Left forelimb (tissue), 1 donor: ENCODE results near the gene NAT16.
"Not testable (repeated sequence)": the region's sequence is repeated elsewhere in the genome, so short reads cannot be mapped to it uniquely, and the experiment has no call there.

Source experiments
- DNase-seq: peaks from one replicate; pipeline ENCODE4 v3.0.0-alpha.2; 2018; ENCODE audit warnings: low spot score

The NAT16 gene

DNA sequence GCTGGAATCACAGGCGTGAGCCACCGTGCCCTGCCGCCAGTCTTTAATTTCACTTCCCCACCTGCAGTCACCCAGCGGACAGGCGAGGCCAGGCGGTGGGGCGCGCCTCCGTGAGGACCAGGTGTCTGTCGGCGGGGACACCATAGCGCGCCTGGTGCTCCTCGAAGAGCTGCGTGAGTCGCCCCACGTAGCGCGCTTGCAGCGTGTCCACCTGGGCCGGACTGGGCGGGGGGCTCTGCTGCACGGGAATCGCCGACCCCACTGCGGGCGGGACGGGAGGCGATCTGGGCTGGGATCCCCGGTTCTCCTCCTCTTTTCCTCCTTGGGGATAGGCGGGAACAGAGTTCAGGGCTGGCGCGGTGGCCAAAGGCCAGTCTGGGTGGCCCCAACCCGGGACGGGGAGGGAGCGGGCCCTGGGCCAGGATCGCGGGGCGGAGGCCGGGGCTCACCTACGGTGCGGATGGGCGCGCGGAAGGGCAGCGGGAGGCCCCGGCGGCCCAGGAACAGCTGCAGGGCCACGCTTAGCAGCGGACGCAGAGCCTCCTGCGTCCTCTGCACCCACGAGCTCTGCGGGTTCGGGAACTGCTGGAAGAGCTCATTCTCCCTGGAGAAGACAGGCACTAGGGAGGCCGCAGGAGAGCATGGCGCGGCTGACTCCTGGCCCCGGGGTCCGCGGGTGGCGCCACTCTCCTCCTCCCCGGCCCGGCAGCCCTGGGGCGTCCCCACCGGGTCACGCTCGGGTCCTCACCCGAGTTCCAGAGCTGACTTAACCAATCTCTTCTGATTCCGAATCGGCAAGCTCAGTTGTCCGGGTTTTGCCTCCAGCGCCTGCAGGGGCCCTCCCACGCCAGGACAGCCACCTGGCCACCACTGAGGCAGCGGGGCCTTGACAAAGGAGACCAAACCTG, 21.9 kb upstream of the NAT16 start:
- no peak for DNase-seq

DNA sequence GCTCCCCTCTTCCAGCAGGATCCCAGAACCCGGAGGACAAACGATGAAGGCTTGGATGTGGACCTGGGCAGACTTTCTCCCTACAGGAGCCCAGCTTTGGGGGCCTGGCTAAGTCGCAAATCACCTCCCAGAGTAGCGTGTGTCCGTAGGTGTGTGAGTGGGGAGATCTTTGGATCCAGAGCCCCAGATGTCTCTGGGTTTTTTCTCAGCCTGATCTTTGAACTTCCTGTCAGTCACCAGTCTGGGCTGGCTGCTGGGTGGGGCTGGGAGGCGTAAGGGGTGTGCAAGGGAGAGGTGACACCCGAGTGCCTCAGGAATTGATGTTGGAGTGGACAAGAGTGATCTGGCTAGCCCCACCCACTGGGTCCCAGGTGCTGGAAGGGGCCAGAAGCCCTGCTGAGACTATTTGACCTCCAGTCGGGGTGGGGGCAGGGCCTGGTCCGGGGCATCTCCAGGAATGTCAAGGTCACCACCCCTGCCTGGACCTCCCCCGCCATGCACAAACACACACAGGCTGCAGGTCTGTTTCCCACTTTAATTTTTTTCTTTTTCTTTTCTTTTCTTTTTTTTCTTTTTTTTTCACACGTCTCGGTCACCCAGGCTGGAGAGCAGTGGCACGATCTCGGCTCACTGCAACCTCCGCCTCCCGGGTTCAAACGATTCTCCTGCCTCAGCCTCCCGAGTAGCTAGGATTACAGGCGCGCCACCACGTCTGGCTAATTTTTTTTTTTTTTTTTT, 20.9 kb upstream of the NAT16 start, which contains the start of gene MOGAT3:
Gene MOGAT3 (minus strand): TSS at position 175 of the 738 bp plus-strand sequence. CDS start 182 bp downstream, outside the sequence.
- DNase-seq, result no peak

DNA sequence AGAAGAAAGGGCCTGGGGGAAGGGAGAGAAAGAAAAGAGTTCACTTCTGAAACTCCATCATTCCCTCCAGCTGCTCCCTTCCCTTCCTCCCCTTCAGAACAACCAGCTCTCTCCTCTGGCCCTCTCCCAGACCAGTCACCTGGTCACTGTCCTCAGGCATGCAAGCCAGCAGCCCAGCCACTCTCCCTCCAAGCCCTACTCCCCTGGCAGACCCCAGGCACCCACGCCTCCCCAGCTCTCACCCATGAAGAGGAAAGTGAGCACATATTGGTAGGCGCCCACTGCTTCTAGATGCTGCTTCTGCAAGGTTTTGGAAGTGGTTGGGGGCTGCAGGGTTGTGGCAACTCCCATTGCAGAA, 20.4 kb upstream of the NAT16 start:
- DNase-seq, result no peak

DNA sequence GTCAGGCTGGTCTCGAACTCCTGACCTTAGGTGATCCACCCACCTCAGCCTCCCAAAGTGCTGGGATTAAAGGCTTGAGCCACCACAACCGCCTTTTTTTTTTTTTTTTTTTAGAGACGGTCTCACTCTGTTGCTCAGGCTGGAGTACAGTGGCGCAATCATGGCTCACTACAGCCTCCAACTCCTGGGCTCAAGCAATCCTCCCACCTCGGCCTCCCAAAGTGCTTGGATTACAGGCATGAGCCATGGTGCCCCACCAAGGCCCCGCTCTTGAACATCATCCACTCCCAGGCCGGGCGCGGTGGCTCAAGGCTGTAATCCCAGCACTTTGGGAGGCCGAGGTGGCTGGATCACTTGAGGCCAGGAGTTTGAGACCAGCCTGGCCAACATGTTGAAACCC, 19.4 kb upstream of the NAT16 start:
- not testable (repeated sequence) for DNase-seq

DNA sequence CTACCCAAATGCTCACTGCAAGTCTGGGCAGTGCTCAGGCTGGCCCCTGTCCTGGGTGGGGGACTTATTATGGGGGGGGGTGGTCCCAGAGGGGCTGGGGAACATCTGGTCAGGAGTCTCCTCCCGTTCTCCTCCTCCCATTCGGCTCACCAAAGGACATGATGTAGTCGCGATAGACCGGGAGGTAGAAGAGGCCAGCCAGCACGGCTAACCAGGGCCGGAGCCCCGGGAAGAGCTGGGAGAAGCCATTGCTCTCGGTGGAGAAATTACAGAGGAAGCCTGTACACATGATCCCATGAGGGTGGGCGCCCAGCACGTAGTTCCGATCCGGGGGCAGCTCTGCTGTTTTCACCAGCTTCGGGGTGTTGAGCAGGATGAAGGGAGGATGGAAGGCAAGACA, 18.4 kb upstream of the NAT16 start:
- no peak for DNase-seq

DNA sequence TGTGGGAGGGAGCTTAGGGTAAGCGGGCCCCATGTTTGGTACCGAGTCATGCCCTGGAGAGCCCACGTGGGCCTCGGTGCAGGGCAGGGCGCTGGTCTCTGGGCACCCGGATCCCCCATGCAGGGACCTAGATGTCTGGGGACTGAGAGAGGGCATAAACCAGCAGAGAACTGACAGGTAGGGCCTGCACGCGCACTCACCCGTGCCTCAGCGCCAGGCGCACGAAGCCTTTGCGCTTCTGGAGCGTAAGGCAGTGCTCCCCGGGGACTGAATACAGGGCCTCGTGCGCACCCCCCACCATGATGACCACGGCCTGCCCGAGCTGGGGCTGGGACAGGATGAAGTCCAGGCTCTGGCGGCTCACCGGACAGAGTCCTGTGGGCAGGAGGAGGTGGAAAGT, 17.9 kb upstream of the NAT16 start:
- DNase-seq, result no peak

DNA sequence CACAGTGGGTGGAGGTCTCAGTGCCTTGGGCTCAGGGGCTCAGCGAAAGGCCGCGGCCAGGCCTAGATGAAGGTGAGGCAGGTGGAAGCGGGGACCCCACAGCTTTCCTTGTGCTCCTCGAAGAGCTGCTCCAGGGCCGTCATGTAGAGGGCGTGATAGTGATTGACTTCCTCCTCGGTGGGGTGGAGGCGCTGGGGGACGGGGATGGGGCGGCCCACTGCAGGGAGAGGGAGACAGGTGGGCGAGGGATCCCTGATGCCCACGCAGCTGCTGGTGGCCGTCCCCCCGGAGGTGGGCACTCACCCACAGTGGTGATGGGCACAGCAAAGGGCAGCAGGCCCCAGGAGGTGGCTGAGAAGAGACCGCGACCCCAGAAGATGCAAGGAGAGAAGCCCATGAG, 15.8 kb upstream of the NAT16 start:
- DNase-seq, result no peak

DNA sequence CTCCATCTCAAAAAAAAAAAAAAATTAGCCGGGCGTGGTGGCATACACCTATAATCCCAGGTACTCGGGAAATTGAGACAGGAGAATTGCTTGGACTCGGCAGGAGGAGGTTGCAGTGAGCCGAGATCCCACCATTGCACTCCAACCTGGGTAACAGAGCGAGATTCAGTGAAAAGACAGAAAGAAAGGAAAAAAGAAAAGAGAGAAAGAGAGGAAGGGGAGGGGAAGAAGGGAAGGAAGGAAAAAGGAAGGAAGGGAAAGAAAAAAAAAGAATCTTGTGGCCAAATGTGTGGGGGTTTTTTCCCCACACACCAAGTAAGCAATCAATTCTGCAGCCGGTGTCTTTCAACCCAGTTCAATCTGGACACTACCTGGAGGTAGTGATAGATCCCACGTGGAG, 9.0 kb upstream of the NAT16 start:
- no peak for DNase-seq

DNA sequence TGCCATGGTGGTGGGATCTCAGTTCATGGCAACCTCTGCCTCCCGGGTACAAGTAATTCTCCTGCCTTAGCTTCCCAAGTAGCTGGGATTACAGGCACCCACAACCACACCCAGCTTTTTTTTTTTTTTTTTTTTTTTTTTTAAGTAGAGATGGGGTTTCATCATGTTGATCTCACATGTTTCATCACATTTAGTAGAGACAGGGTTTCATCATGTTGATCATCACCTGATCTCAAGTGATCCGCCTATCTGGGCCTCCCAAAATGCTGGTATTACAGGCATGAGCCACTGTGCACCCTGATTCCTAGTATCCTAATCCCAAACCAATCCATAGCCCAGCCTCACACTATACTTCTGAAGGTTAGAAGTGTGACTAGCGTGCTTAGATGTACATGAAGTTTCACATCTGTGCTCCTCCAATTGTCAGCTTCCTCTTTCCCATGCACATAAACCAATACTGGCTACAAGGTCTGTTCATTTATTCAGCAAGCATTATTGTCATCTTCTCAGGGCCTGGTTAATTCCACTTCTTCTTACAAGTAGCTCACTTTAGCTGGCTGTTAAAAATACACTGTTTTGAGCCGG, 6.8 kb upstream of the NAT16 start:
- no peak for DNase-seq

DNA sequence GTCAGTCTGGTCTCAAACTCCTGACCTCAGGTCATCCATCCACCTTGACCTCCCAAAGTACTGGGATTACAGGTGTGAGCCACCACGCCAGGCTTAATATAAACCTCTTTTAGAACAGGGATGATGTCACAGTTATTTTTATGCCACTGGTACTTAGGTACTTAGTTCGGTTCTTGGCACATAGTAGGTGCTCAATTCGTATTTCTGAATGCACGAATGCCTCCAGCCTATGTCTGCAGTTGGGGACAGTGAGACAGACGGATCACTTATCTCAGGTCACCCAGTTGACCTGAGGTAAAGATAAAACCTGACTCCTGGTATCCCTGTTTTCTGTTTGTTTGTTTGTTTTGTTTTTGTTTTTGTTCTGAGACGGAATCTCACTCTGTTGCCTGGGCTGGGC, 6.1 kb upstream of the NAT16 start:
- DNase-seq, result no peak

DNA sequence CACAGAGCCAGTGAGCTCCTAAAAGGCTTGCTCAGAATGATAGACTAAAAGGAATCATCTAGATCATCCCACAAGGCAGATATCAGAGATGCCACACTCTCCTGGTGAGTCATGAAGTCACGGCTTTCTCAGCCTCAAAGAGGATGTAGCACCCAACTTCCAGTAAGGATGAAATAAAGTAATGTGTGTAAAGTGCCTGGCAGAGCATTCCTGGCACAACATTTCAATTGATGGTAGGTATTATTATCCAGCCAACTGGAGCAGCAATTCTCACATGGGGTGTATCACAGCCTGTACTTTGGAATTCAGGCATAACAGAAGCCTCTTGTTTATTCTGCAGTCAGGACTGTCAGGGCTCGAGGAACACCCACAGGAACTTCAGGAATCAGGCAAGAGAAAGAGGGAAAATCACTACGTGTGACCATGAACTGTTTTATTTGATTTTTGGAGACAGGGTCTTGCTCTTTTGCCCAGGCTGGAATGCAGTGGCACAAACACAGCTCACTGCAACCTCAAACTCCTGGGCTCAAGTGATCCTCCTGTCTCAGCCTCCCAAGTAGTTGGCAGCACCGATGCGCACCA, 5.3 kb upstream of the NAT16 start:
- no peak for DNase-seq

DNA sequence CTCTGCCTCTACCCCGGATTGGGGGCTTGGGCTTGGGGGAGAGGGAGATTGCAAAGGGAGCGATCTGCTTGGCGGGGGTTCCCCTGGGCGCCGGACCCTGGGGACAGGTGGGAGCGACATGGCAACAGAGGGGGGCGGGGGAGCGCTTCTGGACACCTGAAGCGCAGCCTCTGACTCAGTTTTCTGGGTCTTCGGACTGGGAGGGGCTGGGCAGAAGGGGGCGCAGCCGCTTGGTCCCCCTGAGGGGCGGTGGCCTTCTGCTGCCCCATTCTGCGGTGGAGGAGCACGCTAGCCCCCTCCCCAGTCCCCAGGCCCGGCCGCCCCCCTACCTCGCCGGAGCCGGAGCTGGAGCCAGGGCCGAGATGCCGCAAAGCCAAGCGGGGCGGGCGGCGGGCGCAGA, 380 bp downstream of the NAT16 start:
- no peak for DNase-seq

DNA sequence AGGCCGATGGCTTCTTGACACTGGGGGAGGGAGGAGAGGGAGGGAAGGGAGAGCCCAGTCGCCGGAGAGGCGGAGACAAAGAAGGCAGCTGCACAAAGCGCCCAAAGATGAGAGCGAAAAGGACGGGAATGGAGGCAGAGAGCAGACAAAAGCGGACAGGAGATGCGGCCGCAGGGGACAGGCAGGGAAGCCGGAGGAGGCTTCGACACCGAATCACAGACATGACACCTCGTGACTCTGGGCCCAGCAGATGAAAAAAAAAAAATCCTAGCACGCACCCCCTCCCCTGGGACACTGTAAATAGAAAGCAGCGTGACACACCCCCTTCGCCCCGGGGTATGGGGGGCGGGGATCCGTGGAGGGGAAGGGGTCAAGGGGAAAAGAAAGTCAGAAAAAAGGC, 976 bp downstream of the NAT16 start:
- DNase-seq, result no peak

DNA sequence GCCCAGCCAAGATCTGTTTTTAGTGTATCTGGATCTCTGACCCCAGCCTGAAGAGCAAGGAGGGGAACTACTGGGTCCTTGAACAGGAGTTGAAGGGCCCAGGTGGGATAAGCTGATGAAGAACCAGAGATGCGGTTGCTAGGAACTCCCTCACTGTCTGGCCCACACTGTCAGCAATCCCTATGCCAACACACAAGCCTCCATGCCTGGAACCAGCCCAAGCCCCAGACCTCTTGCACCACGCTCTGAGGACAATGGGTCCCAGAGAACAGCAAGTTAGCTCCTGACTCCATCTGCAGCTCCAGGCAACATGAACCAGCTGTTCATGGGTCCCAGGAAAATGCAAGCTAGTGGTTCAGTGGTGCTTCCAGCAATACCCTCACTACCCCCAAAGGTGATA, 2.4 kb downstream of the NAT16 start:
- no peak for DNase-seq

DNA sequence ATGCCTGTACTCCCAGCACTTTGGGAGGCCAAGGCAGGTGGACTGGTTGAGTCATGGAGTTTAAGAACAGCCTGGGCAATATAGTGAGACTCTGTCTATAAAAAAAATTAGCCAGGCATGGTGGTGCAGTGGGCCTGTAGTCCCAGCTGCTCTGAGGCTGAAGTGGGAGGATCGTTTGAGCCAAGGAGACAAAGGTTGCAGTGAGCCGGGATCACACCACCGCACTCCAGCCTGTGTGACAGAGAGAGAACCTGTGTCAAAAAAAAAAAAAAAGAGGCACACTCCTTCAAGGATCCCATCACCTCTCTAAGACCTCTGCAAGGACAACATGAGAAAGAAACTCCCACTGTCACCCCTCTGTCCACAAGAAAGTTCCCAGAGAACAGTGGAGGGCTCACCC, 4.4 kb downstream of the NAT16 start:
- no peak for DNase-seq

DNA sequence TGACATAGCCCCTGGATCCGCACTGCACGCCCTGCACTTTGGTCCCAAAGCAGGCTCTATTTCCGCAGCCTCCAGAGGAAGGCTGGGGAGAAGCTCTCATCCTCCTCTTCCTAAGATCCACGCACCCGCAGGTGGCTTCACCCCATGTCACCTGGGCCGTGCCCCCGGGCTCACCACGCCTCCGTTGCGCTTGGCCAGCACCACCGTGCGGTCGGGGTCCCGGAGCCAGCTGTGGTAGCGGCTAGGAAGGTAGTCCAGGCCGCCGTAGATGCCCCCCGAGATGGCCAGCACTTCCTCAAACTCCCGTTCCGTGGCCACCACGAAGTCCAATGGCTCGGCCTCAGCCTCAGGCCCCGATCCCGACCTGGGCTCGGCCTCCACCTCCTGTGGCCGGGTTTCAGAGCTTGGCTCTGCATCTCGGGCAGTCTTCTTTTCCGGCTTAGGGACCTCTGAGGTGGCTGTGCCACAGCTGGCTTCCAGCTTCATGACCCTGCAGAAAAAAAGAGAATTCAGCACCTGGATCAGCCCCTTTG, 5.7 kb downstream of the NAT16 start:
- no peak for DNase-seq

DNA sequence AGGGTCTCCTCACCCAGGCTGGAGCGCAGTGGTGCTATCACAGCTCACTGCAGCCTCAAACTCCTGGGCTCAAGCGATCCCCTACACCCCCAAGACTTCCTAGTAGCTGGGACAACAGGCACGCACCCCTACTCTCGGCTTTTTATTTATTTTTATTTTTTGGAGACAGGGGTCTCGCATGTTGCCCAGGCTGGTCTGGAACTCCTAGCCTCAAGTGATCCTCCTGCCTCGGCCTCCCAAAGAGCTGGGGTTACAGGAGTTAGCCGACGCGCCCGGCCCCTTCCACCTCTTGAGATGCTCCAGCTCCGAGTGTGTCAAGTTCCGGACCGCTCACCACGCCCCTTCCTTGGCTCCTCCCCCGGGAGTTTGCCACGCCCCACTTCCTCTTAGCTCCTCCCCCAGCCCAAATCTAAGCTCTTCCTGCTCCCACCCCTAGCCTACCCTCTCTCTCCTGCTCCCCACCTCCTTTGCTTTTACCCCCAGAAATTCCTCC, 6.3 kb downstream of the NAT16 start:
- DNase-seq, result no peak

DNA sequence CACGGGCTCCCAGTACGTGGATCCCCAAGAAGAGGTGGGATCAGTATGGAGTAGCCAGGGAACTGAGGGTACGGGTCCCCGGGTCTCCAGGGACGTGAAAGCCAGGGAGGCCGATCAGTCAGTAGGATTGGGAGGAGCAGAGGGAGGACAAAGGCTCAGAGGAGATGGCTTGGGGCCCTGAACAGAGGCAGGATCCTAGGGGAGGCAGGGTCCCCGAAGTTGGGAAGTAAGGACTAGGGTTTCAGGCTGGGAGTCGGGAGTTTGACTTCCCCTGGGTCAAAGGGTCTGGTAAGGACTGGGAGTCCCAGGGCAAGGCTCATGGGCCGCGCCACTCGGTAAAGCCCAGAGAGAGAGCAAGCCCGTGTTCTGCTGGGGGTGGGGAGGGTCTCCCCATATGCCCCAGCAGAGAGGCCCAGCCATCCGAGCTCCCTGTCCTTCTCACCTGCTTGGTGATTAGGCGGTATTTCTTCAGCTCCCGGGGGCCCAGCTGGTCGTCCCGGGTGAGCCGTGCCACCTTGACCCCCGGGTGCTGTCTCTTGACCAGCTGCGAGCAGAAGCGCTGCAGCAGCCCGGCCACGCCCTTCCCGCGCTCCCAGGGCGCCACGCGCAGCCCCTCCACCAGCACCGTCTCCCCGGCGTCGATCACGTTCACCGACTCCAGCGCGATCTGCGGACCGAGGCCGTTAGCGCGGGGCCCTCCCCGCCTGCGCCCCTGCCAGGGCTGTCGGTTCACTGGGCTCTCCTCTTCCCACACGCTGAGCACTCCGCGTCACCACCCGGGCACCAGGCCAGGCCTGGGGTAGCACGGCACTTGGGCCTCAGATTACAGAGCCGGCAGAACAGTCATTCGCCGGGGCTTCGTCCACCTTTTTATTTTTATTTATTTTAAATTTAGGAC, 7.0 kb downstream of the NAT16 start:
- DNase-seq, result no peak

DNA sequence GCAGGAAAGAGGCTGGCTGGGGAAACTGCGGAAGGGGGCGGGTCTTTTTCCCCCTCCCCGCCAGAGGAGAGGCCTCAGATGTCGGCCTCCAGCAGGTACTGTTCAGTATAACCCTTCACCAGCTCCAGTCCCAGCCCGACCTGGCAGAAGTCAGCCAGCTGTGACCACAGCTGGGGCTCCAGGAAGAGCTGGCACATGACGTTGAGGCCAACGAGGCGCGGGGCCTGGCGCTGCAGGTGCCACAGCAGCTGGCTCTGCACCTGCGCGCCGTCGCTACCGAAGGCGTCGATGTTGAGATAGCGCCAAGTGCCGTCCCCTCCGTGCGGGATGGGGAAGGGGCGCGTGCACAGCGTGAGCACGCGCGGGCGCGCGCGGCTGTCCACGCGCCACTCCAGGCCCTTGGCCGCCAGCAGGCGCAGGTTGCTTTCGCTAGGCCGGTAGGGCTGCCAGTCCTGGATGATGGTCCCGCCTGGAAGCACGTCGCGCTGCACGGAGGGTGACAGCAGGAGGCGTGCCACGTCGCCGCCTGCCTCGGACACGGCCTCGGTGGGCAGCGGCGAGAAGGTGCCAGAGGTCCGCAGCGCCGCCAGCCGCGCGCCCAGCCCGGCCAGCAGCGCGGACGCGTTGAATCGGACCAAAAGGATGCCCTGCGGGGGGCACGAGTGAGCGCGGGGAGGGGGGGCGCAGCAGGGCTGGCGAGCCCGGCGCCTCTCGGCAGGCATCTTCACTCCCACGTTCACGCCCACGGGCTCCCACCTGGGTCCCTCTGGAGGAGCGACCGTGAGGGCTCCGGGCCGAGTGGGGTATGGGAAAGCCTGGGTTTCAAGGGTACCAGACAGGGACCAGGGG, 7.9 kb downstream of the NAT16 start:
- no peak for DNase-seq

DNA sequence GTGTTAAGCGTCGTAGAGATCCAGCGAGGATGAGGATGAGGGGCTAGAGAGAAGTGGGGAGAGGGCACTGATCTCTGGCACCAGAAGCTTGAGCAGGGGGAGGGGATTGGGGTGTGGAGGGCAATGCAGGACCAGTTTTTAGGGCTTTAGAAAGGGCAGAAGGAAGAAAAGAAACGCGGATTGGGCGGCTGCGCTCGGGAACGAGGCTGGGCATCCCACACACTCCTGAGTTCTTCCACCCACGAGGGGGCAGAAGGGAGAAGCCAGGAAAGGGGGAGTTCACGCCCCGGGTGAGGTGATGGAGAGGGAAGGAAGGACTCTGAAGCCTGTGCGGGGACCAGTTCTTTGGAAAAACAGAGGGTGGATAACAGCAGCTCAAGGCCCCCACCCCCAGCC, 8.7 kb downstream of the NAT16 start:
- no peak for DNase-seq
